GM23338 (cell line): ENCODE measurements around the gene PLA2G4F. TPM values are rescaled to one million over a fixed set of nuclear protein-coding genes. Genes with fewer than 3 reads are reported as not detected.

Experiments
- ATAC-seq: fragments of 200-7000 bp; cut with Tn5 transposase; 3 replicates; pipeline ENCODE4 v1.9.1; 2020
- DNase-seq: peaks from one replicate; pipeline ENCODE4 v3.0.0-alpha.2; 2015; ENCODE audit warnings: low spot score
- H2AFZ ChIP-seq: fragments of 200-600 bp; sonication (generic); 2 replicates; pipeline ENCODE4 v1.8.0; 2016; ENCODE audit warnings: antibody characterized with exemption, mild to moderate bottlenecking, moderate library complexity
- H3F3A ChIP-seq: fragments of 200-600 bp; sonication (generic); replicated peaks from 2 replicates; pipeline ENCODE4 v1.8.0; 2017; ENCODE audit warnings: antibody characterized with exemption, mixed run types, low read depth
- H3K27ac ChIP-seq: fragments of 200-600 bp; sonication (generic); 2 replicates; pipeline ENCODE4 v1.6.1; 2016; ENCODE audit warnings: low read depth
- H3K27me3 ChIP-seq: fragments of 200-600 bp; sonication (generic); 2 replicates; pipeline ENCODE4 v1.8.0; 2016; ENCODE audit warnings: mild to moderate bottlenecking, mixed run types, moderate library complexity; ENCODE audit not compliant: insufficient read depth
- H3K36me3 ChIP-seq: fragments of 200-600 bp; sonication (generic); 2 replicates; pipeline ENCODE4 v1.8.0; 2016; ENCODE audit warnings: mild to moderate bottlenecking; ENCODE audit not compliant: insufficient read depth
- H3K4me1 ChIP-seq: fragments of 200-600 bp; sonication (generic); 2 replicates; pipeline ENCODE4 v1.8.0; 2016; ENCODE audit warnings: mild to moderate bottlenecking, moderate library complexity; ENCODE audit not compliant: insufficient read depth
- H3K4me2 ChIP-seq: fragments of 200-600 bp; sonication (generic); 2 replicates; pipeline ENCODE4 v1.7.1; 2017; ENCODE audit warnings: mixed run types
- H3K4me3 ChIP-seq: fragments of 200-600 bp; sonication (generic); 2 replicates; pipeline ENCODE4 v1.6.1; 2016; ENCODE audit warnings: mixed run types
- H3K79me2 ChIP-seq: fragments of 200-600 bp; sonication (generic); replicated peaks from 2 replicates; pipeline ENCODE4 v1.8.0; 2017; ENCODE audit warnings: mild to moderate bottlenecking; ENCODE audit not compliant: insufficient read depth
- H3K9me2 ChIP-seq: fragments of 200-600 bp; sonication (generic); 2 replicates; pipeline ENCODE4 v1.8.0; 2017; ENCODE audit not compliant: insufficient read depth
- H4K20me1 ChIP-seq: fragments of 200-600 bp; sonication (generic); replicated peaks from 2 replicates; pipeline ENCODE4 v1.8.0; 2017; ENCODE audit warnings: mild to moderate bottlenecking; ENCODE audit not compliant: insufficient read depth
- H3K27ac Mint-ChIP-seq: 2 replicates; pipeline ENCODE4 v1.8.0; 2020; ENCODE audit warnings: inconsistent platforms, mild to moderate bottlenecking, moderate library complexity, mixed read lengths
- H3K27me3 Mint-ChIP-seq: 3 replicates; pipeline ENCODE4 v1.8.0; 2022; ENCODE audit warnings: low read depth, mild to moderate bottlenecking, moderate library complexity, mixed read lengths, inconsistent platforms; ENCODE audit not compliant: insufficient read depth, poor library complexity
- H3K36me3 Mint-ChIP-seq: 3 replicates; pipeline ENCODE4 v1.8.0; 2021; ENCODE audit warnings: low read depth, mild to moderate bottlenecking, inconsistent platforms, moderate library complexity, mixed read lengths
- H3K4me1 Mint-ChIP-seq: 3 replicates; pipeline ENCODE4 v1.8.0; 2020; ENCODE audit warnings: mild to moderate bottlenecking, inconsistent platforms, mixed read lengths
- H3K4me3 Mint-ChIP-seq: 3 replicates; pipeline ENCODE4 v1.8.0; 2021; ENCODE audit warnings: moderate library complexity, mild to moderate bottlenecking, inconsistent platforms, mixed read lengths
- H3K9me3 Mint-ChIP-seq: 3 replicates; pipeline ENCODE4 v1.8.0; 2020; ENCODE audit warnings: moderate library complexity, mild to moderate bottlenecking, inconsistent platforms, mixed read lengths
- CREB1 ChIP-seq: fragments of 250-450 bp; sonication (Bioruptor Pico); IDR thresholded peaks from 2 replicates; pipeline ENCODE4 v1.5.0; 2020; ENCODE audit warnings: low read depth, mild to moderate bottlenecking, moderate library complexity
- EZH2 ChIP-seq: fragments of 200-600 bp; sonication (generic); IDR thresholded peaks from one replicate; pipeline ENCODE4 v1.8.0; 2017; ENCODE audit warnings: antibody characterized with exemption, mild to moderate bottlenecking, low read depth; ENCODE audit not compliant: unreplicated experiment
- EZH2phosphoT487 ChIP-seq: fragments of 200-600 bp; sonication (generic); IDR thresholded peaks from one replicate; pipeline ENCODE4 v1.8.1; 2018; ENCODE audit warnings: antibody characterized with exemption; ENCODE audit not compliant: unreplicated experiment
- JUNB ChIP-seq: IDR thresholded peaks from one replicate; pipeline ENCODE4 v1.6.1; 2016; ENCODE audit warnings: antibody characterized with exemption; ENCODE audit not compliant: unreplicated experiment
- POLR2AphosphoS5 ChIP-seq: IDR thresholded peaks from 2 replicates; pipeline ENCODE4 v1.6.1; 2016; ENCODE audit warnings: antibody characterized with exemption, low read depth
- STAT1 ChIP-seq: IDR thresholded peaks from one replicate; pipeline ENCODE4 v1.6.1; 2016; ENCODE audit warnings: antibody characterized with exemption; ENCODE audit not compliant: unreplicated experiment
- ZNF114 ChIP-seq: fragments of 250-450 bp; sonication (Bioruptor Pico); IDR thresholded peaks from 2 replicates; pipeline ENCODE4 v1.5.0; 2020; ENCODE audit warnings: mild to moderate bottlenecking, moderate library complexity
- ZNF331 ChIP-seq: fragments of 250-450 bp; sonication (Bioruptor Pico); IDR thresholded peaks from 2 replicates; pipeline ENCODE4 v1.5.0; 2020; ENCODE audit warnings: low read depth, mild to moderate bottlenecking, moderate library complexity
- polyA plus RNA-seq: library from polyadenylated mRNA; unstranded; fragments of >200 nt; fragmentation: Nextera tagmentation; extraction: Ambion mirVana; gene quantifications from 2 replicates; pipeline ENCODE4 v1.2.1, GENCODE V29; 2016
- total RNA-seq: library from RNA; depleted of rRNA; stranded (reverse); fragments of >200 nt; shearing (Covaris generic); gene quantifications from 2 replicates; pipeline ENCODE4 v1.2.3, GENCODE V29; 2014
- TF ChIP-seq, protein P1 (sequence below): IDR thresholded peaks from one replicate; pipeline ENCODE4 v1.6.1; 2018; ENCODE audit warnings: antibody characterized with exemption; ENCODE audit not compliant: unreplicated experiment
- TF ChIP-seq, protein P2 (sequence below): IDR thresholded peaks from 2 replicates; pipeline ENCODE4 v1.6.1; 2016; ENCODE audit warnings: antibody characterized with exemption
- TF ChIP-seq, protein P3 (sequence below): fragments of 250-450 bp; sonication (Bioruptor Pico); IDR thresholded peaks from 2 replicates; pipeline ENCODE4 v1.5.0; 2020; ENCODE audit warnings: mild to moderate bottlenecking, moderate library complexity

The PLA2G4F gene
- total and polyA plus RNA-seq, 2 experiments from 2014 or later, result not detected

DNA sequence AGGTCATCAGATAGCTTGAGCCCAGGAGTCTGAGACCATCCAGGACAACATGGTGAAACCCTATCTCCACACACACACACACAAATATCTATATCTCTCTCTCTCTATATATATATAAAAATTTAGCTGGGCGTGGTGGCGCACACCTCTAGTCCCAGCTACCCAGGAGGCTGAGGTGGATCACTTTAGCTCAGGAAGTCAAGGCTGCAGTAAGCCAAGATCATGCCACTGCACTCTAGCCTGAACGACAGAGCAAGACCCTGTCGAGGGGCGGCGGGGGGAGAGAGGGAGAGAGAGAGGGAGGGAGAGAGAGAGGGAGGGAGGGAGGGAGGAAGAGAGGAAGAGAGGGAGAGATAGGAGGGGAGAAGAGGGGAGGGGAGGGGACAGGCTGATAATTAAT, 28.0 kb downstream of the PLA2G4F start:
- H3K27me3 ChIP-seq, result no peaks in the 10 kb centered on the region
- H3K36me3 Mint-ChIP-seq, result no peaks in the 10 kb centered on the region
- H3K79me2 ChIP-seq, result no peaks in the 10 kb centered on the region
- no peaks in the 10 kb centered on the region for H3F3A ChIP-seq
- H3K4me1 Mint-ChIP-seq, result peaks cover 7% of the 10 kb centered on the region; the same call in 2 of the 3 replicates
- H3K4me3 Mint-ChIP-seq, result no peak overlapping the region
- TF ChIP-seq, protein P1, sequence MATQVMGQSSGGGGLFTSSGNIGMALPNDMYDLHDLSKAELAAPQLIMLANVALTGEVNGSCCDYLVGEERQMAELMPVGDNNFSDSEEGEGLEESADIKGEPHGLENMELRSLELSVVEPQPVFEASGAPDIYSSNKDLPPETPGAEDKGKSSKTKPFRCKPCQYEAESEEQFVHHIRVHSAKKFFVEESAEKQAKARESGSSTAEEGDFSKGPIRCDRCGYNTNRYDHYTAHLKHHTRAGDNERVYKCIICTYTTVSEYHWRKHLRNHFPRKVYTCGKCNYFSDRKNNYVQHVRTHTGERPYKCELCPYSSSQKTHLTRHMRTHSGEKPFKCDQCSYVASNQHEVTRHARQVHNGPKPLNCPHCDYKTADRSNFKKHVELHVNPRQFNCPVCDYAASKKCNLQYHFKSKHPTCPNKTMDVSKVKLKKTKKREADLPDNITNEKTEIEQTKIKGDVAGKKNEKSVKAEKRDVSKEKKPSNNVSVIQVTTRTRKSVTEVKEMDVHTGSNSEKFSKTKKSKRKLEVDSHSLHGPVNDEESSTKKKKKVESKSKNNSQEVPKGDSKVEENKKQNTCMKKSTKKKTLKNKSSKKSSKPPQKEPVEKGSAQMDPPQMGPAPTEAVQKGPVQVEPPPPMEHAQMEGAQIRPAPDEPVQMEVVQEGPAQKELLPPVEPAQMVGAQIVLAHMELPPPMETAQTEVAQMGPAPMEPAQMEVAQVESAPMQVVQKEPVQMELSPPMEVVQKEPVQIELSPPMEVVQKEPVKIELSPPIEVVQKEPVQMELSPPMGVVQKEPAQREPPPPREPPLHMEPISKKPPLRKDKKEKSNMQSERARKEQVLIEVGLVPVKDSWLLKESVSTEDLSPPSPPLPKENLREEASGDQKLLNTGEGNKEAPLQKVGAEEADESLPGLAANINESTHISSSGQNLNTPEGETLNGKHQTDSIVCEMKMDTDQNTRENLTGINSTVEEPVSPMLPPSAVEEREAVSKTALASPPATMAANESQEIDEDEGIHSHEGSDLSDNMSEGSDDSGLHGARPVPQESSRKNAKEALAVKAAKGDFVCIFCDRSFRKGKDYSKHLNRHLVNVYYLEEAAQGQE, result no peak
- TF ChIP-seq EZH2phosphoT487, result no peak
- no peak for TF ChIP-seq ZNF331 (CRISPR knock-in tag)
- TF ChIP-seq STAT1, result no peak
- TF ChIP-seq JUNB, result no peak
- TF ChIP-seq, protein P2, sequence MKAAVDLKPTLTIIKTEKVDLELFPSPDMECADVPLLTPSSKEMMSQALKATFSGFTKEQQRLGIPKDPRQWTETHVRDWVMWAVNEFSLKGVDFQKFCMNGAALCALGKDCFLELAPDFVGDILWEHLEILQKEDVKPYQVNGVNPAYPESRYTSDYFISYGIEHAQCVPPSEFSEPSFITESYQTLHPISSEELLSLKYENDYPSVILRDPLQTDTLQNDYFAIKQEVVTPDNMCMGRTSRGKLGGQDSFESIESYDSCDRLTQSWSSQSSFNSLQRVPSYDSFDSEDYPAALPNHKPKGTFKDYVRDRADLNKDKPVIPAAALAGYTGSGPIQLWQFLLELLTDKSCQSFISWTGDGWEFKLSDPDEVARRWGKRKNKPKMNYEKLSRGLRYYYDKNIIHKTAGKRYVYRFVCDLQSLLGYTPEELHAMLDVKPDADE, result no peak
- TF ChIP-seq ZNF114, result no peak
- TF ChIP-seq EZH2, result no peak
- TF ChIP-seq, protein P3, sequence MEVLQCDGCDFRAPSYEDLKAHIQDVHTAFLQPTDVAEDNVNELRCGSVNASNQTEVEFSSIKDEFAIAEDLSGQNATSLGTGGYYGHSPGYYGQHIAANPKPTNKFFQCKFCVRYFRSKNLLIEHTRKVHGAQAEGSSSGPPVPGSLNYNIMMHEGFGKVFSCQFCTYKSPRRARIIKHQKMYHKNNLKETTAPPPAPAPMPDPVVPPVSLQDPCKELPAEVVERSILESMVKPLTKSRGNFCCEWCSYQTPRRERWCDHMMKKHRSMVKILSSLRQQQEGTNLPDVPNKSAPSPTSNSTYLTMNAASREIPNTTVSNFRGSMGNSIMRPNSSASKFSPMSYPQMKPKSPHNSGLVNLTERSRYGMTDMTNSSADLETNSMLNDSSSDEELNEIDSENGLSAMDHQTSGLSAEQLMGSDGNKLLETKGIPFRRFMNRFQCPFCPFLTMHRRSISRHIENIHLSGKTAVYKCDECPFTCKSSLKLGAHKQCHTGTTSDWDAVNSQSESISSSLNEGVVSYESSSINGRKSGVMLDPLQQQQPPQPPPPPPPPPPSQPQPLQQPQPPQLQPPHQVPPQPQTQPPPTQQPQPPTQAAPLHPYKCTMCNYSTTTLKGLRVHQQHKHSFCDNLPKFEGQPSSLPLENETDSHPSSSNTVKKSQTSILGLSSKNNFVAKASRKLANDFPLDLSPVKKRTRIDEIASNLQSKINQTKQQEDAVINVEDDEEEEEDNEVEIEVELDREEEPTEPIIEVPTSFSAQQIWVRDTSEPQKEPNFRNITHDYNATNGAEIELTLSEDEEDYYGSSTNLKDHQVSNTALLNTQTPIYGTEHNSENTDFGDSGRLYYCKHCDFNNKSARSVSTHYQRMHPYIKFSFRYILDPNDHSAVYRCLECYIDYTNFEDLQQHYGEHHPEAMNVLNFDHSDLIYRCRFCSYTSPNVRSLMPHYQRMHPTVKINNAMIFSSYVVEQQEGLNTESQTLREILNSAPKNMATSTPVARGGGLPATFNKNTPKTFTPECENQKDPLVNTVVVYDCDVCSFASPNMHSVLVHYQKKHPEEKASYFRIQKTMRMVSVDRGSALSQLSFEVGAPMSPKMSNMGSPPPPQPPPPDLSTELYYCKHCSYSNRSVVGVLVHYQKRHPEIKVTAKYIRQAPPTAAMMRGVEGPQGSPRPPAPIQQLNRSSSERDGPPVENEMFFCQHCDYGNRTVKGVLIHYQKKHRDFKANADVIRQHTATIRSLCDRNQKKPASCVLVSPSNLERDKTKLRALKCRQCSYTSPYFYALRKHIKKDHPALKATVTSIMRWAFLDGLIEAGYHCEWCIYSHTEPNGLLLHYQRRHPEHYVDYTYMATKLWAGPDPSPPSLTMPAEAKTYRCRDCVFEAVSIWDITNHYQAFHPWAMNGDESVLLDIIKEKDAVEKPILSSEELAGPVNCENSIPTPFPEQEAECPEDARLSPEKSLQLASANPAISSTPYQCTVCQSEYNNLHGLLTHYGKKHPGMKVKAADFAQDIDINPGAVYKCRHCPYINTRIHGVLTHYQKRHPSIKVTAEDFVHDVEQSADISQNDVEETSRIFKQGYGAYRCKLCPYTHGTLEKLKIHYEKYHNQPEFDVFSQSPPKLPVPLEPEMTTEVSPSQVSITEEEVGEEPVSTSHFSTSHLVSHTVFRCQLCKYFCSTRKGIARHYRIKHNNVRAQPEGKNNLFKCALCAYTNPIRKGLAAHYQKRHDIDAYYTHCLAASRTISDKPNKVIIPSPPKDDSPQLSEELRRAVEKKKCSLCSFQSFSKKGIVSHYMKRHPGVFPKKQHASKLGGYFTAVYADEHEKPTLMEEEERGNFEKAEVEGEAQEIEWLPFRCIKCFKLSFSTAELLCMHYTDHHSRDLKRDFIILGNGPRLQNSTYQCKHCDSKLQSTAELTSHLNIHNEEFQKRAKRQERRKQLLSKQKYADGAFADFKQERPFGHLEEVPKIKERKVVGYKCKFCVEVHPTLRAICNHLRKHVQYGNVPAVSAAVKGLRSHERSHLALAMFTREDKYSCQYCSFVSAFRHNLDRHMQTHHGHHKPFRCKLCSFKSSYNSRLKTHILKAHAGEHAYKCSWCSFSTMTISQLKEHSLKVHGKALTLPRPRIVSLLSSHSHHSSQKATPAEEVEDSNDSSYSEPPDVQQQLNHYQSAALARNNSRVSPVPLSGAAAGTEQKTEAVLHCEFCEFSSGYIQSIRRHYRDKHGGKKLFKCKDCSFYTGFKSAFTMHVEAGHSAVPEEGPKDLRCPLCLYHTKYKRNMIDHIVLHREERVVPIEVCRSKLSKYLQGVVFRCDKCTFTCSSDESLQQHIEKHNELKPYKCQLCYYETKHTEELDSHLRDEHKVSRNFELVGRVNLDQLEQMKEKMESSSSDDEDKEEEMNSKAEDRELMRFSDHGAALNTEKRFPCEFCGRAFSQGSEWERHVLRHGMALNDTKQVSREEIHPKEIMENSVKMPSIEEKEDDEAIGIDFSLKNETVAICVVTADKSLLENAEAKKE, result no peak
- no peak for TF ChIP-seq POLR2AphosphoS5
- TF ChIP-seq CREB1 (CRISPR knock-in tag), result no peak
- H3K4me2 ChIP-seq, result no peak overlapping the region
- no peak overlapping the region for H3K4me3 ChIP-seq
- H3K4me1 ChIP-seq, result no peaks in the 10 kb centered on the region; the same call in 1 of the 2 replicates
- H3K9me2 ChIP-seq, result no peaks in the 10 kb centered on the region
- H4K20me1 ChIP-seq, result no peaks in the 10 kb centered on the region
- H3K27ac Mint-ChIP-seq, result no peak overlapping the region
- DNase-seq (no peak), ATAC-seq (no peak)
- H3K27ac ChIP-seq, result no peak overlapping the region
- no peaks in the 10 kb centered on the region for H3K9me3 Mint-ChIP-seq
- H3K36me3 ChIP-seq, result no peaks in the 10 kb centered on the region
- H3K27me3 Mint-ChIP-seq, result peaks cover 7% of the 10 kb centered on the region
- H2AFZ ChIP-seq, result no peak overlapping the region
